GM12891 (cell line): ENCODE results near the gene GPR78.

ENCODE experiments used
- DNase-seq: peaks from one replicate; pipeline ENCODE4 v3.0.0; 2011; ENCODE audit warnings: low spot score; ENCODE audit not compliant: insufficient read length
- FAIRE-seq: peaks from 2 replicates; lab custom pipeline; 2011; peaks lifted over from hg19 to GRCh38; lab: Jason Lieb, UNC
- PAX5 ChIP-seq: IDR thresholded peaks from 2 replicates; pipeline ENCODE4 v1.6.1; 2011; ENCODE audit warnings: low read length, moderate library complexity, mild to moderate bottlenecking; ENCODE audit not compliant: insufficient read depth, severe bottlenecking
- POLR2A ChIP-seq: IDR thresholded peaks from 2 replicates; pipeline ENCODE4 v1.6.1; 2011; ENCODE audit warnings: low read depth, low read length, control low read depth
- POLR2AphosphoS5 ChIP-seq: IDR thresholded peaks from 2 replicates; pipeline ENCODE4 v1.6.1; 2011; ENCODE audit warnings: low read depth, low read length, control low read depth
- POU2F2 ChIP-seq: IDR thresholded peaks from 2 replicates; pipeline ENCODE4 v1.6.1; 2011; ENCODE audit warnings: low read depth, mild to moderate bottlenecking, control low read depth, low read length, moderate library complexity
- SPI1 ChIP-seq: IDR thresholded peaks from 2 replicates; pipeline ENCODE4 v1.6.1; 2011; ENCODE audit warnings: low read depth, low read length, control low read depth
- TAF1 ChIP-seq: IDR thresholded peaks from 2 replicates; pipeline ENCODE4 v1.6.1; 2011; ENCODE audit warnings: low read depth, low read length, control low read depth

The GPR78 gene

DNA sequence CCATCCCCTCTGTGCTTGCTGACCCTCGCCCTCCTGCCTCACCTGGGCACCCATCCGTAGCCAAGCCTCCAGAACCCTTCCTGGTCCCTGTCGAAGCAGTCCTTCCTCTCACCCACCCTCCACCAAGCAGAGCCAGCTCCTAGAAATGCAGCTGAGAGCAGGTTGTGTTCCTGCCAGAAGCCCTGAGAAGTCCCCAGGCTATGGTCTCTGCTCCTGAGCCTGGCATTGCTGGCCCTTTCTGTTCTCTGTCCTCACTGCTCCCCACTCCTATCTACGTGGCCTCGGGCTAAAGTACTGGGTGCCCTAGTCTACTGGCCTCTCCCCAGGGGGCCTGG lies 10.3 kb downstream of the GPR78 start:
- TF ChIP-seq PAX5 (no peak), TAF1 (no peak), POLR2AphosphoS5 (no peak), POLR2A (no peak), SPI1 (no peak), POU2F2 (no peak)
- FAIRE-seq (no peak), DNase-seq (no peak)

DNA sequence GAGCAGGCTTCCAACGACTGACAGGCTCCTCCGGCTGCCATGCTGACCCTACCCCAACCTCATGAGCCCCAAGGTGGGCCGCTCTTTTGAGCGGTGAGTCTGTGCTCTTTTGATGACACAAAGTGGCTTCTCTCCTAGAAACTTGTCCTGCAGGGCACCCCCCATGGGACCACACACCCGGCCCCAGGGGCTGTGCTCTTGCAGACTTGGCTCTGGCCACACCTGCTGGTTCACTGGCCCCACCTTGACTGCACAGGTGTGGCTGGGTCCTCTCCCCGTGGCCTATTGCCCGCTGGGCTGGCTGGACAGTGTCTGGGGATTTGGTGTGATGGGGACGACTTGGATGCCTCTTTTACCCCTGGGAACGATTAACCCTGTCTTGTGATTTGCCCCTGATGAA lies 10.9 kb downstream of the GPR78 start:
- FAIRE-seq, result no peak
- DNase-seq, result no peak

DNA sequence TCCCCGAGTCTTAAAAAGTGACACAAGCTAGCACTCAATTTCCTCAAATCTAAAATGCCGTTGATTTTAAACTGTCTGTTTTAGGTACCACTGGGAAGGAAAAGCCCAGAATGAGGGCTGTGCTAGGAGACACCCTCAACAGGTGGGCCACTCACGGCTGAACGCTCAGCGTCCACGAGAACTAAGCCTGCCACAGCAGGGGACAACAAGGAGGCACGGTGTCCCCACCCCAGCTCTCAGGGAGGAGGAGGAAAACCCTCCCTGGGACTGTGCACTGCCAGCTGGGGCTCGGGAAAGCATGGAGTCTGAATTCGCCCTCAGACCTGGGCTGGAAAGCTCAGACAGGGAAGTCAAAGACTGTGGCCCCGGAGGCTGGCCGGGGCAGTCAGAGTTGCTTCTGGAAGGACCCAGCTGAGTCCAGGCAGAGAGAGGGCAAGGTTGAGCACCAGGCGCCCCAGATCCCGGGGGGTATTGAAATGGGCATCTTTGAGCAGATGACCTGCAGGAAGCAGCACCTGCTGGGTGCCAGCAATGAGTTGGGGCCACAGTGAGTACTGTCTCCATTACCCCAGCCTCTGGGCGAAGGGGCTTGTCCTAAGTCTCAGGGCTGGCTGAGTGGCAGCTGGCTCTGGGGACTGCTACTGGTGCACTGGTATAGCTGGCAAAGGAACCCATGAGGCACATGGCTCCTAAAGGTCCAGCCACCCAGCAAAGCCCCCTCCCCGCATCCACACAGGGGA lies 11.6 kb downstream of the GPR78 start:
- no peak for FAIRE-seq
- no peak for TF ChIP-seq SPI1
- TF ChIP-seq TAF1, result no peak
- TF ChIP-seq POU2F2, result no peak
- TF ChIP-seq PAX5, result no peak
- no peak for TF ChIP-seq POLR2AphosphoS5
- no peak for TF ChIP-seq POLR2A
- DNase-seq, result no peak

More for the DNA sequence above, 10.9 kb downstream of the GPR78 start:
- TF ChIP-seq POU2F2 (no peak), SPI1 (no peak), TAF1 (no peak), POLR2A (no peak), POLR2AphosphoS5 (no peak), PAX5 (no peak)

DNA sequence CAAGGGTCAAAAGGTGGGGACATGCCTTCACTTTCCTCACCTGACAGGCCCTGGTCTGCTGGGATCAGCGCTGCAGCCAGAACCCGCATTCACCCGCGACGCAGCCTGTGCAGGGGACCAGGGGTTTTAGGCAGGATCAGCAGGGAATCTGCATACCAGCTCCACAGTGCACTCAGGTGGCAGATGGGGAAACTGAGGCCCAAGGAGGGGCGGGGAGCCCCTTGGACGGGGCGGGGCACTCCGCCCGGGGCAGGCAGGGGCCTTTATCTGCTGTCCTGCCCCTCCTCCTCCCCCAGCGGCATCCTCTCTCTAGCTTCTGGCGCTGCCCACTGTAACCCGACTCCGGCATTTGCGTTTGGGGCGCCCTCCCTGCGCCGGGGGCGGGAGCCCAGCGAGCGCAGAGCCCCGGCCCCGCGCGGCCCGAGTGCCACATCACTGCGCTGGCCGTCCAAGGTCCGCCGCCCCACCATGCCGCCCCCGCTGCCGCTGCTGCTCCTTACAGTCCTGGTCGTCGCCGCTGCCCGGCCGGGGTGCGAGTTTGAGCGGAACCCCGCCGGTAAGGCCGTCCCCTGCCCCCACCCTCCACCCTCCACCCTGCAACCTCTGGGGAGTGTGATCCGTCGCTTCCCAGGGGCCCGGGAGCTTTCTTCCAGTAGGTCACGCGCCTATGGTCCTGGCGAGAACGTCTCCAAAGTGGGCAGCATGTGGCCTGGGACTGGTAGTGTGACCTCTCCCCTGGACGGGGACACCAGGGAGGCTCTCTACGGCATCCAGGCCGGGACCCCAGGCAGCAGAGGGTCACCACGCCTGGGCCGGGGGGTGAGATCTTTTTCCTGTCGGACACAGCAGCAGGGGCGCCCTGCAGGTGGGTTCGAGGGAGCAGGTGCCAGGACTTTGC lies 12.4 kb downstream of the GPR78 start, which contains the start of gene CPZ:
CPZ (plus strand) TSS at position 400 of the 898 bp plus-strand sequence; CDS start at position 469, 69 bp downstream.
- FAIRE-seq, result no peak
- no peak for DNase-seq
- TF ChIP-seq TAF1 (no peak), PAX5 (no peak), SPI1 (no peak), POU2F2 (no peak), POLR2A (no peak), POLR2AphosphoS5 (no peak)

DNA sequence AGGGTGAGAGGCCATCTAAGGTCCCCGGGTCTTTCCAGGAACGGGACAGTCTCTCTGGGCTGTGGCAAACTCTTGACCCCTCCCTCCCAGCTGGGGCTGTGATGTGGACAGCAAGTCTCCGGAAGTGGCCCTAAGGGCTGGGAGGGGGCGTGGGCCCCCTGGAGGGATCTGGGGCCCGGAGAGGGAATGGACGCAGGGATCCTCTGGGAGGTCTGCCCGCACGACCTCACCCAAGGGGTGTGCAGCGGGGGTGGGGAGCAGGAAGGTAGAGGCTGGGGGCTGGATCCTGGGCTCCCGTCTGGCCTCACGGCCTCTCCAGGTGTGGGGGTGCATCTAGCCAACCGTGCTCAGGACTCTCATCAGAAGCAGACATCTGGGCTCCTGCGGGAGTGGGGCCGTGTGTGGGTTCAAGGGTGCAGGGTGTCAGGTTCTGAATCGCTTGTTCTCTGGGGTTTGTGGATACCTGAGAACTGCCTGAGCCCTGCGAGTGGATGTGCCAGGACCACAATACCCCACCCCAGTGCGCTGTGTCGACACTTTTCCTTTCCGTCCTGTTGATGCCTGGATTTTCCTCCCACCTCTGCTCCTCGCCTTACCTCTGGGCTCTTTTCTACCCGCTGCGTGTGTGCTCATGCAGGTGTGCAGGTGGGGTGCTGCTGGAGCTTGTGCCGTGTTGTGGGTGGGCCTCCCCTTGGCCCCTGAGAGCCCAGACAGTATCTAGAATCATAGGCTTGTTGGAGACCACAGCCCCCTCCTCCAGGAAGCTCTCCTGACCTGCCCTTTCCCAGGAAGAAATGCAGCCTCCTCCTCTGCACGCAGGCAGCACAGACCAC lies 13.3 kb downstream of the GPR78 start:
- FAIRE-seq (no peak), DNase-seq (no peak)
- TF ChIP-seq POLR2AphosphoS5 (no peak), POU2F2 (no peak), SPI1 (no peak), PAX5 (no peak), POLR2A (no peak), TAF1 (no peak)

DNA sequence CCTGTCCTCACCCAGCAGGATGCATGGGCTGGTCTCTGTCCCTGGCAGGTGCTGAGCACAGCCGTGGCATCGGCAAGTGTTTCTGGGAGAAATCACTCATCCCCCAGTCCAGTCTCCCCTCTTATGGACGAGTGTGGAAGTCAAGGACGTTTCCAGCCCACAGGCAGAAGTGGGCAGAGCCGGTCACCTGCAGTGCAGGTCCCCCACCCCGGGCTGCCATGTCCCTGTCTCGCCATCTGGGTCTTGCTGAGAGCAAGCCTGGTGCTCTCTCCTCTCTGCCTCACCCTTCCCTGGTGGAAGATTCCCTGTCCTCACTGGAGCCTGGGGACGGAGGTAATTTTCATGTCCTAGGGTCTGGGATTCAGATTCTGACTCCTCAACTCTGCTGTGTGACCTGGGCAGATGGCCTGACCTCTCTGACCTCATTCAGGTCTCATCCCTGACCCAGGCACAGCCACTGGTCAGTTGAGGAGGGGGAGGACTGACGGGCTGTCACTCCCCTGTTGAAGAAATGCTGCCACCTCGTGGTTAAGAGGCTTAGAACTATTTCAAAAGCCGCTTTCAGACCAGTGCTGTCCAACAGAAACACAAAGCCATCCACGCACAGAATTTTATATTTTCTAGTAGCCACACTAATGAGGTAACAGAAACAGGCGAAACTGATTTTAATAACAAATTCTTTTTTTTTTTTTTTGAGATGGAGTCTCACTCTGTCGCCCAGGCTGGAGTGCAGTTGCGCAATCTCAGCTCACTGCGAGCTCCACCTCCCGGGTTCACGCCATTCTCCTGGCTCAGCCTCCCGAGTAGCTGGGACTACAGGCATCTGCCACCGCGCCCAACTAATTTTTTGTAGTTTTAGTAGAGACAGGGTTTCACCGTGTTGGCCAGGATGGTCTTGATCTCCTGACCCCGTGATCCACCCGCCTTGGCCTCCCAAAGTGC lies 14.2 kb downstream of the GPR78 start:
- DNase-seq (peak; percentile 80), FAIRE-seq (peak; percentile 20)
- TF ChIP-seq POLR2A (no peak), PAX5 (no peak), SPI1 (no peak), TAF1 (no peak), POLR2AphosphoS5 (no peak), POU2F2 (no peak)

DNA sequence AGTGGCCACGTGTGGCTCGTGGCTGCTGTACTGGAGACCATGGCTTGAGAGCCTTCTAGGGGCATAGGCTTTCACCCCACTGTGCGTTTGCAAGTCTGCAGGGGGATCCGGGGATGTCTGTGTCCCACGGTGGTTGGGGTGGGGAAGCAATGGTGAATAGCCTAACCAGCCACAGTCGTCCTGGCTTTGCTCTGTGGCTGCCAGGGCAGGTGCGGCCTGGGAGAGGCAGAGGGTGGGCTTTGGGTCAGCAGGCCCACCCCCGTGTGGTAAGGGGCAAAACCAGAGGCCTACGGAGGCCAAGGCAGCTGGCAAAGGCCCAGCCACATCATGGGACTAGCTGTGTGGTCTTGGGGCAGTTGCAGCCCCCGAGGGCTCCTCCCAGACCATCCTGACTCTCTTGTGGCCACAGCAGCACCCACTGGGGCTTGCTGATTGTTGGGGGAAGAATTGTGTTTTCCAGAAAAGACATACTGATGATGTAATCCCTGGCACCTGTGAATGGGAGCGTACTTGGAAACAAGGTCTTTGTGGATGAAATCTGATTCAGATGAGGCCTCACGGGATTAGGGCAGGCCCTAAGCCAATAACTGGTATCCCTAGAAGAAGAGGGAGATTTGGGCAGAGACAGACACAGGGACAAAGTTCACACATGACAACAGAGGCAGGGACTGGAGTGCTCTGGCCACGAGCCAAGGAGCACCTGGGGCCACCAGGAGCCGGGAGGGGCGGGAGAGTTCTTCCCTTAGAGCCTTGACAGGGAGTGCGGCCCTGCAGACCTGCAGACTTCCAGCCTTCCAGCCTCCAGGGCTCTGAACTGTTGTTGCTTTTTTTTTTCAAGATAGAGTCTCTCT lies 15.3 kb downstream of the GPR78 start:
- TF ChIP-seq POLR2A (no peak), SPI1 (no peak), PAX5 (no peak), POU2F2 (no peak), TAF1 (no peak), POLR2AphosphoS5 (no peak)
- DNase-seq, result no peak
- FAIRE-seq, result no peak

DNA sequence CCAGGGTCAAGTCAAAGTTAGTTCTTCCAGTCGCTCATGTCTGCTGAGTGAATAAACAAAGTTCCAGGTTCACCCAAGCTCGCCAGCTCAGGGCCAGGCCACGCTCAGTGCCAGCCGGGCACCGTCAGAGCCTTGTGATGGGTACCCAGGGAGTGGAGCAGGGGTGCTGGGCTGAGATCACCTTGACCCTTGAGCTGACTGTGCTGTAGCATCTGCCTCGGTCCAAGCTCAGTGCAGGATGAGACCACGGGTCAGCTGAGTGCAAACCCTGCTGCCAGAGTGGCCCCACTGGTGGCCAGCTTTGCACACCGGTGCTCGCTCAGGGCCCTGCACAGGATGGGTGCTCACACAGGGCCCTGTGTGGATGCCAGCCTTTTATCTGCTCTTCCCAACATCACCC lies 16.7 kb downstream of the GPR78 start:
- no peak for FAIRE-seq
- no peak for DNase-seq
- TF ChIP-seq POLR2AphosphoS5, result no peak
- TF ChIP-seq PAX5, result no peak
- no peak for TF ChIP-seq SPI1
- TF ChIP-seq TAF1, result no peak
- no peak for TF ChIP-seq POLR2A
- no peak for TF ChIP-seq POU2F2
